SH-SY5Y (cell line): Measurements from ENCODE around the gene SPAG6.

Experiments
- GATA2 ChIP-seq: IDR thresholded peaks from 2 replicates; pipeline ENCODE4 v1.6.1; 2011; ENCODE audit warnings: mild to moderate bottlenecking, low read depth, low read length
- GATA3 ChIP-seq: IDR thresholded peaks from 2 replicates; pipeline ENCODE4 v1.6.1; 2011; ENCODE audit warnings: low read depth, mild to moderate bottlenecking, low read length, moderate library complexity

DNA sequence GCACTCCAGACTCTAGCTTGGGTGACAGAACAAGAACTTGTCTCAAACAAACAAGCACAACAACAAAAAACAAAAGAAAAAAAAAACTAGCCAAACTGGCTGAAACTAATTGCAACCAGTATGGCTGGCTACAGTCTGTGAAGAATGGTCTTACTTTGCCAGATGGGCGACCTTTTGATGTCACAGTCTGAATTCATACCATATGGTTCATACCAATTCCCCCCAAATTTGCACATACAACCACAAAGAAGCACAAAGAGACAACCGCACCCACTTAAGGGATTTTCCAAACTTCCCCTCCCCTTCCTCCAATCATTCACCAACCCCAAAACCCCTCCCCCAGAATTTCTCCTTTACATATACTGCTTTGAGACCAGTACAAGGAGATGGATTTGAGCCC is 114.2 kb downstream of the SPAG6 start:
- TF ChIP-seq GATA2, result no peak
- no peak for TF ChIP-seq GATA3
